ENCODE results near the gene MYO5B.

GRCh38 chr18:49994410-49994809, 200.5 kb downstream of the MYO5B start:
- TF ChIP-seq MAX (IDR thresholded peaks at IDR 0.05), result no peak
- no peak for TF ChIP-seq EZH2 (IDR thresholded peaks at IDR 0.05)
- TF ChIP-seq JUND (IDR thresholded peaks at IDR 0.05), result no peak
- no peak for TF ChIP-seq ZFX (IDR thresholded peaks at IDR 0.05)
- no peak for TF ChIP-seq POLR2AphosphoS5 (IDR thresholded peaks at IDR 0.05; ENCODE audit: low read depth, low read length)
